ENCODE measurements around the gene CHAF1A. TPM values are rescaled to one million over a fixed set of nuclear protein-coding genes. Genes with fewer than 3 reads are reported as not detected.
A peak's percentile ranks its signal among the peaks of the same experiment; 100 is the strongest.

CHAF1A gene
- total and polyA plus RNA-seq, 2 experiments from 2014 or later: 113 to 125 TPM

GRCh38 chr19:4483385-4483784 is 80.9 kb downstream of the CHAF1A start:
- H3F3A ChIP-seq (replicated peaks; ENCODE audit: low read depth): no peaks in the 10 kb centered on the region; the same call in 1 of the 2 replicates
- H3K4me2 ChIP-seq: no peak overlapping the region
- Mint-ChIP-seq H3K27ac (peak overlapping the region; percentile 32; the same call in 1 of the 2 replicates), H3K9me3 (no peaks in the 10 kb centered on the region; the same call in 2 of the 3 replicates), H3K4me1 (no peaks in the 10 kb centered on the region; the same call in 2 of the 3 replicates), H3K36me3 (ENCODE audit: low read depth) (peaks cover 34% of the 10 kb centered on the region), H3K27me3 (ENCODE audit: insufficient read depth, low read depth, poor library complexity) (no peaks in the 10 kb centered on the region), H3K4me3 (no peak overlapping the region; the same call in 2 of the 3 replicates)
- no peaks in the 10 kb centered on the region for H3K9me2 ChIP-seq (ENCODE audit: insufficient read depth)
- no peak overlapping the region for H3K27ac ChIP-seq (ENCODE audit: low read depth)
- peaks cover 8% of the 10 kb centered on the region; the same call in 1 of the 2 replicates for H3K36me3 ChIP-seq (ENCODE audit: insufficient read depth)
- no peak for ATAC-seq
- no peak for DNase-seq (ENCODE audit: low spot score)
- no peak overlapping the region for H3K4me3 ChIP-seq
- no peaks in the 10 kb centered on the region for H3K27me3 ChIP-seq (ENCODE audit: insufficient read depth)
- H3K4me1 ChIP-seq (ENCODE audit: insufficient read depth): no peaks in the 10 kb centered on the region
- H3K79me2 ChIP-seq (replicated peaks; ENCODE audit: insufficient read depth): 0 out of 2 replicates have a peak, but pooled peaks cover 8% of the 10 kb centered on the region
- TF ChIP-seq REST (IDR thresholded peaks at IDR 0.05; ENCODE audit: unreplicated experiment) (no peak), POLR2AphosphoS5 (IDR thresholded peaks at IDR 0.05; ENCODE audit: low read depth) (no peak), EZH2phosphoT487 (IDR thresholded peaks at IDR 0.05; ENCODE audit: unreplicated experiment) (no peak), ZNF331 (CRISPR knock-in tag; IDR thresholded peaks at IDR 0.05; ENCODE audit: low read depth) (no peak), STAT1 (IDR thresholded peaks at IDR 0.05; ENCODE audit: unreplicated experiment) (no peak), EZH2 (IDR thresholded peaks at IDR 0.05; ENCODE audit: low read depth, unreplicated experiment) (no peak), ZNF114 (CRISPR knock-in tag; IDR thresholded peaks at IDR 0.05) (no peak), NANOG (IDR thresholded peaks at IDR 0.05; ENCODE audit: borderline replicate concordance) (no peak)
- peaks cover 13% of the 10 kb centered on the region; the same call in 1 of the 2 replicates for H4K20me1 ChIP-seq (replicated peaks; ENCODE audit: insufficient read depth)
- H2AFZ ChIP-seq: no peak overlapping the region

DNA sequence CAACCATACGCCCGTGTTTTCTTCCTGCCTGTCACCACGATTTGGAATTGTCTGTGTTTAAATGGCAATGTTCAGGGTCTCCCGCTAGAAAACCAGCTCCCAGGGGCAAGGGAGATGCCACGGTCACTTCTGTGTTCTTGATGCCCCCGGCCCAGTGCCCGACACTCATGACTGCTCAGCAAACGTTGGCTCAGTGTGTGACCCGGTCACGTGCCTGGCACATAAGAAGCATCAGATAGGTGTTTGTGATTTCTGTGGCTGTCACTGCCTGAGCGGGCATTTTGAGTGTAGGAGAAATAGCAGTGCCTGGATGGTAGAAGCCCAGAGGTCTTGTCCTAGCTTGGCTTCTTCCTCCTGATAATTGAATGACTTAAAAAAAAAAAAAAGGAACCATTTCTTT is 85.1 kb downstream of the CHAF1A start:
- Mint-ChIP-seq H3K27me3 (ENCODE audit: insufficient read depth, low read depth, poor library complexity) (no peaks in the 10 kb centered on the region), H3K9me3 (no peaks in the 10 kb centered on the region; the same call in 2 of the 3 replicates), H3K4me3 (no peak overlapping the region), H3K27ac (no peak overlapping the region), H3K36me3 (ENCODE audit: low read depth) (peaks cover 49% of the 10 kb centered on the region), H3K4me1 (no peaks in the 10 kb centered on the region; the same call in 2 of the 3 replicates)
- Histone ChIP-seq H3K4me2 (no peak overlapping the region), H3K9me2 (ENCODE audit: insufficient read depth) (no peaks in the 10 kb centered on the region), H3K4me3 (no peak overlapping the region), H3K36me3 (ENCODE audit: insufficient read depth) (peaks cover 21% of the 10 kb centered on the region; the same call in 1 of the 2 replicates), H3K27ac (ENCODE audit: low read depth) (no peak overlapping the region), H2AFZ (no peak overlapping the region), H3K79me2 (replicated peaks; ENCODE audit: insufficient read depth) (0 out of 2 replicates have a peak, but pooled peaks cover 3% of the 10 kb centered on the region), H3F3A (replicated peaks; ENCODE audit: low read depth) (peaks cover 8% of the 10 kb centered on the region; the same call in 1 of the 2 replicates), H3K4me1 (ENCODE audit: insufficient read depth) (no peaks in the 10 kb centered on the region), H3K27me3 (ENCODE audit: insufficient read depth) (no peaks in the 10 kb centered on the region), H4K20me1 (replicated peaks; ENCODE audit: insufficient read depth) (peaks cover under 1% of the 10 kb centered on the region; the same call in 1 of the 2 replicates)
- no peak for DNase-seq (ENCODE audit: low spot score)
- ATAC-seq: no peak
- no peak for TF ChIP-seq CTCF (conservative IDR thresholded peaks at IDR 0.05; ENCODE audit: low read depth in 2 of 2)
- TF ChIP-seq NANOG (IDR thresholded peaks at IDR 0.05; ENCODE audit: borderline replicate concordance): no peak
- no peak for TF ChIP-seq ETS1 (IDR thresholded peaks at IDR 0.05)
- TF ChIP-seq EZH2phosphoT487 (IDR thresholded peaks at IDR 0.05; ENCODE audit: unreplicated experiment): no peak
- TF ChIP-seq EZH2 (IDR thresholded peaks at IDR 0.05; ENCODE audit: low read depth, unreplicated experiment): no peak
- no peak for TF ChIP-seq REST (IDR thresholded peaks at IDR 0.05; ENCODE audit: unreplicated experiment)
- no peak for TF ChIP-seq CREB1 (CRISPR knock-in tag; IDR thresholded peaks at IDR 0.05; ENCODE audit: low read depth)
- TF ChIP-seq POLR2AphosphoS5 (IDR thresholded peaks at IDR 0.05; ENCODE audit: low read depth): no peak
- no peak for TF ChIP-seq JUNB (IDR thresholded peaks at IDR 0.05; ENCODE audit: unreplicated experiment)
- TF ChIP-seq ZNF114 (CRISPR knock-in tag; IDR thresholded peaks at IDR 0.05): no peak
- no peak for TF ChIP-seq STAT1 (IDR thresholded peaks at IDR 0.05; ENCODE audit: unreplicated experiment)
- TF ChIP-seq ZNF331 (CRISPR knock-in tag; IDR thresholded peaks at IDR 0.05; ENCODE audit: low read depth): no peak

All from GM23338 (cell line).